ENCODE measurements around the gene SLC25A51.
"Not testable (repeated sequence)": the region's sequence is repeated elsewhere in the genome, so short reads cannot be mapped to it uniquely, and the experiment has no call there.

Gene SLC25A51

DNA sequence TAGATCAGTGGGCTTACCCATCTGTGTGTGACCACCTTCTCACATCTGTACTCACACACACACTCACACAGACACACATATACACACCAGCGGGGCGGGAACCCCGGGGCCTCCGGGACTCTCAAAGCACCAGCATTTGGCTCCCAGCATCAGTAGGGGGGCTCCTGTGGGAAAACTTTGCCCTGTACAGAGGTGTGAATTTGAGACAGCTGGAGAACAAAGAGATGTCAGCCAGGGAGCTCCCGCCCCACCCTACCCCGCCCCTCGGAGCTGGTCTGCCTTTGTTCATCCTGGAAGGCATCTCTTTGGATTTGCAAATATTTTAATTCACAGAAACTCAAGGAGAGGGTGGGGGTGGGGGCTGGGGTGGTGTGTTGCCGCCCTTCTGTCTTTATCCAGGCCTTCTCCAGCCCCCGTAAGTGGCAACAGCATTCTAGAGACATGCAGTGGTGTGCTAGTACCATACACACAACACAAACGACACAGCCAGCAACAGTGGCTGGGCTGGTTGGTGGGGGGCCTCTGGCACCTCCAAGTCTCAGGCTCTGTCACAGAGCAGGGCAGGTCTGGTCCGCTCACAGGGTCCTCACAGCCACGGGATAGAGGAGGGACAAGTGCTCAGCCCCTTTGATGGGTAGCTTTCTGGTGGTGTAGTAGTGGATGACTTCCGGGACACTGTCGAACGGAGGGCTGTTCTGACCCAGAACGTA lies 15.5 kb upstream of the SLC25A51 start:
- no peak for DNase-seq

DNA sequence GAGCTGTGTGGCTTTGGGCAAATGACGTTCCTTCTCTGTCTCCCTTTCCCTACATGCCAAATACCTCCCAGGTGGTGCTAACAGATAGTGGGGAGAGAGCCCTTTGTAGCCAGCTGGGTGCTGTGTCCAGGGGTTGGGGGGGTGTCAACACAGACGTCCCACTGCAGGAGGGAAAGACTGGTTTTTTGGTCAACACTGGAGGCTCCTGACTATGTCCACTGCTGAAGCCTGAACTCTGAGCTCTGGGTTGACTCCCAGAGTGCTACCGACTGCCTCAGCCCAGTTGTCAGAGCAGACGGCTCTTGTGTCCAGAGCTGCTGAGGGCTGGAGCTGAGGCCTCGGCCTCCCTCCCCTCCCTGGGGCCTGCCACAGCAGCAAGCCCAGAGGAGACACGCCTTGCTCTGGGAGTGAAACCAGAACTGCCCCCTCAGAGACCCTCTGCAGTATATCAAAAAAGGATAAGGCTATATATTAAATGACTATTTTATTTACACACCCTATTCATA lies 14.8 kb upstream of the SLC25A51 start:
- no peak for DNase-seq

DNA sequence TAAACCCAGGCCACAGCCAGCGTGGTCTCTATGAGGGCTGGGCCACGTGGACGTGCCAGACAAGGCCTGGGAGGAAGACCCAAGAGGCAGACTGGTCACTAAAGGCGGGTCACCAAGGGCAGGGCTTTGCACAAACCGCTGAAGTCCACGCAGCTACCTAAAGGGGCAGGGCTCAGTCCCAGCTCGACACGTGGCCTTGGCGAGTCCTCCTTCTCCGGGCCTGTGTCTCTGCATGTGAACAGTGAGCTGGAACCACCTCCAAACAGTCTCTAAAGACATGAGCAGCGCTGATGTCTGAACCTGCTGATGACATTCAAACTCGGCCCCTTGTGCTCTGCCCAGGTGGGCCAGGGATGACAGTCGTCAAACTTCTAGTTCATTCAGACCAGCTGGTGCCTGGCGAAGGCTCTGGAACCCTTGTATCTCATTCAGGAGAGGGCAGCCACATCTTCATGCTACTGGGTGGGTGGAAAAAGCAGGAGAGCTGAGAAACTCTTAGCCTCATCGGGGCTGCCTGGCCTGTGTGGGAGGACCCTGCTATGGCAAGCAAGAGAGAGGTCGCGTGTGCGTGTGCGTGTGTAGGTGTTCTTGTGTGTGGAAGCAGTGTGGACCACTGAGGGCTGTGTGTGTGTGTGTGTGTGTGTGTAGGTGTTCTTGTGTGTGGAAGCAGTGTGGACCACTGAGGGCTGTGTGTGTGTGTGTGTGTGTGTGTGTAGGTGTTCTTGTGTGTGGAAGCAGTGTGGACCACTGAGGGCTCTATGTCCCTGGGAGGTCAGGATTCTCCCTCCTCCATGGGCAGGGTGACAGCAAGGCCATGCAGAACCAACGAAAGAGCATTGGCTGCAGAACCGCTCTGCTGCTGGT lies 14.1 kb upstream of the SLC25A51 start:
- no peak for DNase-seq

DNA sequence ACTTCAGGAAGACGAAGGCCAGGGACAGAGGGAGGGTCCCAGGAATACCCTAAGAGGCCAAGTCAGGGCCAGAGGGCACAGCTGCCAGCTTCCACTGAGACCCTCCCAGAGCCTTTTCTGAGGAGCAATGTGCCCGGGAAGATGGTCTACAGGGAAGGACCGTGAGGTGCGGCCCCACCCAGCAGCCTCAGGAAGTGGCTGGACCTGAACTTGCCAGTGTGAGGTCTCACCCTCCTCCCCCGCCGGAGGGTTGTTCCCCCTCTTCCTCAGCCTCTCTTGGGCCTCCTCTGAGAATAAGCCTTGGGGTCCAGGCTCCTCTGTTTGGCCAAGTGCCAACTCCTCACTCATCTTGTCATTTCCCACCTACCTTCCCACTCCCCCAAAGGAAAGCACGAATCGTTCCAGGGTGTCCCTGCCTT lies 13.4 kb upstream of the SLC25A51 start:
- DNase-seq: no peak

DNA sequence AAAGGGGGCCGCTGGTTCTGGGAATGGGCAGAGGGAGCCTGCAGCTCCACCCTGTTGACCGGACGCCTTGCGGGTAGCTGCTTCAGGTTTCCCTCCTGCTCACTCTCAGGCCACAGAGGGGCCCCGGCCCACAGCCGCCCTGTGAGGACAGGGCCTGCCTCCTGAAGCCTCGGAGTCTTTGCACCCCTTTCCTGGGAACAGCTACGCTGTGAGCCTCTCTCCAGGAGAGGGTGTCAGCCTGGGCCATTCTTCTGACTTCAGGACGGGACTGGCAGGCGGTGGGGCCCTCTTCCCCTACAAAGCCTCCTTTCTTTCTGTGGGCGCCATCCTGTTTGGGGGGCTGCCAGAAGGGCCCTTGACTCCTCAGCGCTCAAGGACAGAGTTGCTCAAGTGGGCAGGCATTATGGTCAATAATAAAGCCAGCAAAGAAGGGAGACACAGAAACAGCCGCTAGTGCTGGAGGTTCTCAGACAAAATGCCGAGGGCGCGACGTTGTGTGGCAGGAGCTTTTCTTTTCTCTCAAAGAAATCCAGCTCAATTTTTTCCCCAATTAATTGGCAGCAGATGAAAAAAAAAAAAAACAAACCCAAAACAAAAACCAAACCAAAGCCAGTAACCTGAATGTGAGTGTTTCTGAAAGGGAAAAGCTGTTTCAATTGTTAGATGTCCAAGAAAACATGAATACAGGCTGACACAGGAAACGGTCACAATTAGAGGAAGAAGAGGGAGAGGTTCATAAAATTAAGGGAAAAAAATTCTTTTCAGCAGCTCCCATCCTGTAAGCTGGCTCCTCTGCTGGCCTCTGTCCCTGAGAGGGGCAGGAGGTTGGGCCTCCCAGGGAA lies 12.8 kb upstream of the SLC25A51 start:
- no peak for DNase-seq

DNA sequence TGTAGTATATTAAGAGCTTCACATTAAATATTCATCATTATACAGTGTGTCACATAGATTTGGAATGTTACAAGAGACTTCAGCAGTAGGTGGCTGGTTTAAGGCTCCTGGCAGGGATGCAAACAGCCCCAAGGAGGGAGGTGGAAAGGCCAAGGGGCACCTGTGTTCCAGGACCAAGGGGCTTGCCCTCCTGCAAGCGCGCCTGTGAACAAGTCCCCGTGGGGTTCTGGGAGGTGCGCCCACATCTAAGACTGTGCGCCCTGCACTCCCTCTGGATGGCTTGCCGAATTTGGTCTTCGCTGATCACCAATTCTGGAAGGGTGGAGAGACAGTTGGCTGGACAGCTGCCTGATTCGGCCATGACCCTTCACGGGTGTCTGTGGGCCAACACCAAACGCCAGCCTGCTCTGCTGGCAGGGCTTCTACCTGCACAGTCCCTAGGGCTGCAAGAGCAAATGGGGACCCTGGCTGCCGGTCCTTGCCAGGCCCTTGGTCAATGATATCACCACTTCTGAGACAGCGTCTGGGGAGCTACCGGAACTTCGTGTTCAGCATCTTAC lies 12.1 kb upstream of the SLC25A51 start:
- no peak for DNase-seq

DNA sequence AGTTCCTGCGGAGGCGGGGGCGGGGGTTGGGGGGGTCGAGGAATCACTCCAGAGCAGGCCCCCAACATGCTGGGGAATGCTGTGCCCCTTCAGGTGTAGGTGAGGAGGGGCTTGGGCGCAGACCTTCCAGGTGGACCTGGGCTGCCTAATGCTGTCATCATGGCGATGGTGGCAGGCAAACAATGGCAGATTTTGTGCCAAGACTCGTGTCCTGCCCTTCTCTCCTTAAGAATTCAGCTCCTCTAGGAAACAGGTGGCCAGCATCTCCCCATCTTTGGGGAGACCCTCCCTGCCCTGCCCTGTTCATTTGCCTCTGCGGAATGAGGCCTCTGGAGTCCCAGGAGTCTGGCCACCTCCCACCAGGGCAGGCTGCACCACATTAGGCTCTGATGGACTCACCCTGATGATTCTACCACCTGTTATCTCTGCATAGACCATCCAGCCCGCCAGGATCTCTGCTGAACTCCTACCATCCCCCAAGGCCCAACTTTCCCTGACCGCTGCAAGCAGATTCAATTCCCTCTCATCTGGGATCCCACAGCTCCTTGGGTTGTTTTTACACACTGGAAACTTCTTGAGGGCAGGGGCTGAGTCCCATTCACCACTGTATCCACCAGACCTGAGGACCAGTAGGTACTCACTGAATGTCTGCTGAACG lies 10.9 kb upstream of the SLC25A51 start:
- no peak for DNase-seq

DNA sequence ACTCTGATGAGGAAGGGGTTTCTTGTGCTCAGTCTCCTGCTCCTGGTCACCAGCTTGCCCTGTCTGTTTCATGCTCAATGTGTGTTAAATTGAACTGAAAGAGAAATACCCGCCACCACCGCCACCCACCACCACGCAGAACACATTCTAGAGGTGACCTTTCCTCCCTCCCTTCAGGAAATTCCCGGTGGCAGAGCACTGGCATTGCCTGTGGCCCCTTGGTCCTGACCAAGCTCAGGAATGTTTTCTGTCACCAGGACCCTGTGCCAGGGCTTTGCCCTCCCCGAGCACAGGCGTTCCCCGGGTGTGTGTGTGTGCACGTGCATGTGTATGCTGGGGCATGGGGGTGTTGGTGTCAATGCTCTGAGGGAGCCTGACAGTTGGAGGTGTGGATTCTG lies 10.2 kb upstream of the SLC25A51 start:
- peak; percentile 31 for DNase-seq

DNA sequence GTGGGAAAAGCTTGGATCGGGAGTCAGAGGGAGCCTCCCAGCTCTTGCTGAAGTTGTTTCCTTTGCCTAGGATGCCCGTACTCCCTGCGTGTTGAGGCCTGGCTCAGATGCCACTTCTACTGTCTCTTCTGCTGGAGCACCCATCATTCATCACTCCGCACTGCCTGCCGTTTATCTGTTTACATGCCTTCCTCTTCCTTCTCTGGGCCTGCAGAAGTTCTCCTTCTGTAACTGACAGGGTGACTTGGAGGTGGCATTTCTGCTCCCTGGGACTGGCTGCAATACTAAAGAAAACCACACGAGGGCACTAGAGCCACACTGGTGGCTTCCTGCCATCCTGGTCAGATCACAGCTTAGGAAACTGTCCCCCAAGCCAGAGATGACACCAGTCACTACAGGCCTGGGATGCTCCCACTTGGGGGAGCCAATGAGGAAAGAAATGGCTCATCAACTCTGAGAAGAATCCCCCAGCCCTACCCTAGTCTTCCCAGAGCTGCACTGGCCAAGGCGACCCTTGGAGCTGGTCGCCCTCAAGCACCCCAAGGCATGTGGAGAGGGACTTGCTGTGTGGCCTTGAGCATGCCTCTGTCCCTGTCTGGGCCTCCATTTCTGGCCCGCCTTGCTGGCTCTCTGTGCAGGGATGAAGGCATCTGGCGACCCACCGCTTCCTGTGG lies 9.7 kb upstream of the SLC25A51 start:
- peak; percentile 77 for DNase-seq

DNA sequence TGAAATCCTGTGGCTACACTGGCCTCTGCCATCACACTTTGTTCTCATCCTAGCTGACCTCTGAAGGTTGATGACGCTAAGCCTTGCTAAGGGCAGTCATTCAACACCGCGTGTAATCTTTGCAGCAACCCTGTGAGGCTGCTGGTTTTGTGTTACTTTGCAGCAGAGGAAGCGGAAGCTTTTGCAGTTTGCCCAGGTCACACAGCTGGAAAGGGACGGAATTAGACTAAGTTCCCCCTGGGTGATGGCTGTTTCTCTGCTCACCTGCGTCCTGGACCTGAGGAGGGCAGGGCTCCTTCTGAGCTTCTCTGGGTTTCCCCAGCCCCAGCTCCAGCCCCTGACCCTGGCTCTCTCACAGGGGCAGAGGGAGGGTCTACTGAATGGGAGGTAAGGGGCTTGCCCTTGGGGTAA lies 7.3 kb upstream of the SLC25A51 start:
- no peak for DNase-seq

DNA sequence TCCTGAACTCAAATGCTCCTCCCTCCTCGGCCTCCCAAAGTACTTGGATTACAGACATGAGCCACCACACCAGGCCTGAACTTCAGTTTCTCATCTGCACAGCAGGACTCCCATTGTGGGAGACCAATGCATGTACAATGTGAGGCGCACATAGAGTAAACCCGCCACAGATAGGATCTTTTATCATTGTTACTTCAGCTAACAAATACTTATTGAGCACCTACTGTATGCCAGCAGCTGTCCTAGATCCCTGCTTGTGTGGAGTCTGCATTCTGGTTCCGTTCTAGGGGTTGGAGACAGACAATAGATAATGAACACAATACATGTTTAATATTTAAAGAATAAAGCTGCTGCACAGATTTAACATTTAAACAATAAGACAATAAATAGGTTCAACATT lies 6.3 kb upstream of the SLC25A51 start:
- DNase-seq: no peak

DNA sequence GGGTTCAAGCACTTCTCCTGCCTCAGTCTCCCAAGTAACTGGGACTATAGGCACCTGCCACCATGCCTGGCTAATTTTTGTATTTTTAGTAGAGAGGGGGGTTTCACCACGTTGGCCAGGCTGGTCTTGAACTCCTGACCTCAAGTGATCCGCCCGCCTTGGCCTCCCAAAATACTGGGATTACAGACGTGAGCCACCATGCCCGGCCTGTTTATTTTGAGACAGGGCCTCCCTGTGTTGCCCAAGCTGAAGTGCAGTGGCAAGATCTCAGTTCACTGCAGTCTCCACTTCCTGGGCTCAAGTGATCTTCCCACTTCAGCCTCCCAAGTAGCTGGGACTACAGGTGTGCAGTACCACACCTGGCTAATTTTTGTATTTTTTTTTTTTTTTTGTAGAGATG lies 5.9 kb upstream of the SLC25A51 start:
- DNase-seq: not testable (repeated sequence)

DNA sequence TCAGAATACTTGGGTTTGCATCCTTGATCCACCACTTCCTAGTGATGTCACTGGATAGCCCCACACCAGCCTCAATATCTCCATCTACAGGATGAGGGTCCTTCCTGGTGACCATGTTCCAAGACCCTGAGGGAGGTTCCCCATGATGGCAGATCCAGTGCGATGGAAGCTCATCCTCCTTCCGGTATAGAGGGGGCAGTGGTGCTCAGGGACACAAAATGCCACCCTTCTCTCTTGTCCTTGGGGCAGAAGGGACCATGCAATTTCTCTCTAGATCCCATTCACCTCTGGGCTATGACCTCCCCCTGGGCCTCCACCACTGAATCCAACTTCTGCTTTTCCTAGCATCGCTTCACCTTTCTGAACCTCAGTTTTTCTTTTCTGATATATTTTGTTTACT lies 5.4 kb upstream of the SLC25A51 start:
- DNase-seq: no peak

DNA sequence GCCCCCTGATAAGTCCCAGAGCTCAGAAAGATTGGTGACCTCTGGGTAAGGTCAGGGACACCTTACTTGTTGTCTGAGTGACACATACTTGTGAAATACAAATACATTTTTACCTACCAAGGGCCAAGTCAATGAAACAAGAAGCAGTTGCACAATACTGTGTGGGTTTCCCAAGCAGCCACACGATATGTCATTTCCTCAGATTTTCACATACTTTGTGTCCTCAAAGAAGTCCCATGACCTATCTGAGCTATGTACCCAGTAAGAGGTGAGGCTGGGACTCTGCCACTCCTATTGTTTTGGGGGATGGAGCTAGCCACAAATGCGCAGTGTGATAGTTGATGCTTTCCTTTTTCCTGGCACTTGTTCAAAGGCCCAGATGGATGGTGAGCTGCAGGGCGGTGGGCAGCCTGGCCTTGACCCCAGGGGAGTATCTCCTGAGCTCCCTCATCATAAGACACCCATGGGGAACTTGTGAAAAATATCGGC lies 4.8 kb upstream of the SLC25A51 start:
- DNase-seq: no peak

DNA sequence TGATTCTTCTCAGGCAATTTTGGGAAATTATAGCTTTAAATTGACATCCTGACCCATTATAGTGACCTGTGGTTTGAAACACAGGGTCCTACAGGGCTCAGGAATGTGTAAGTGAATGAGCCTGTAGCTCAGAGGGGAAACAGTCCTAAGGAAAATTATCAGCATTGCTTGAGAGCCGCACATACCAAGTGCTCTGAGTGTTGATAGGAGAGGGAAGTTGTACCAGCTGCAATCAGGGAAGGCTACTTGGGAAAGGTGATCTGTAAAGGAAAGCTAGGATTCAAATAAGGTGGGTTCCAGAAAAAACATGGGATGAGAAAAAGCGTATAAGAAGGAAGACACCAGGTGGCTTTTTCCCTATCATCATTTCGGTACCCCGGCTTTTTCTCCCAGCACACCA lies 4.4 kb upstream of the SLC25A51 start:
- DNase-seq: no peak

DNA sequence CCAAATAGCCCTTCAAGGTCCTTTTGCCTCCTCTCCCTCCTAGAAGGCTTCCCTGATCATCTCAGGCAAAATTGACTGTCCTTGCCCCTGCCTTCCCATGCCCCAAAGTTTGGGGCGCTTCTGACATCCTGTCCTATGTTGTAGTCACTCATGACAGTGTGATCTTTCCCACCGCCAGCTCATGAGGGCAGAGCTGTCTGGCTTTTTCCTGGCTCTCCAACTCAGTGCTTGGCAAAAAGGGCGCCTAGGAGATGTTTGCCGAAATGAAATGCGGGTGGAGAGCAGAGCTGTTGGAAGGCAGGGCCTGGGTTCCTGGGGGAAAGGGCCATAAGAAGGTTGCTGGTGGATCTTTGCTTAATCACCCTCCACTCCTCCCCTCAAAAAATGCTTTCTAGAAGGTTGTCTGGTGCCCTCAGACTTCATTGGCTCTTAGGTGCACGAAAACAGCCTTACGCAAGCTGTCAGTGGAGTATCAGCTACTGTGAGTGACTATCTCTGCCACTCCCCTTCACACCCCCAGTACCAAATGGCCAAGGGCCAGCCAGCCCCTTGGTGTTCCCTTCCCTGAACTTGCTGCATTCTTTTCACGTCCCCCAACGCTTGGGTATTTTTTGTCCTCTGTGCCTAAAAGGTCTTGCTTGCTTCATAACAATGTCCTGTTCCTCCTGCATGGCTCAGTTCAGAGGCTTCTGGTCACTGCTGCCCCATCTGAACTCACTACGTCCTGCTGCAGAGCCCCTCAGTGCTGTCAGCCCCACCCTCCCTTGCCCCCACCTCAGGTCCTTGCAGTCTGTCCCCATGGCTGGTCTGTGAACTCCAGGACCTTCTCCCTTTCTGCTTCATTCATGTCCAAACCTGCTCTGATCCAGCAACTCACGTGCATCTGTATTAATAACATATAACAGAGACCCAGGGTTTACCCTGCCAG lies 2.6 kb upstream of the SLC25A51 start:
- no peak for DNase-seq

DNA sequence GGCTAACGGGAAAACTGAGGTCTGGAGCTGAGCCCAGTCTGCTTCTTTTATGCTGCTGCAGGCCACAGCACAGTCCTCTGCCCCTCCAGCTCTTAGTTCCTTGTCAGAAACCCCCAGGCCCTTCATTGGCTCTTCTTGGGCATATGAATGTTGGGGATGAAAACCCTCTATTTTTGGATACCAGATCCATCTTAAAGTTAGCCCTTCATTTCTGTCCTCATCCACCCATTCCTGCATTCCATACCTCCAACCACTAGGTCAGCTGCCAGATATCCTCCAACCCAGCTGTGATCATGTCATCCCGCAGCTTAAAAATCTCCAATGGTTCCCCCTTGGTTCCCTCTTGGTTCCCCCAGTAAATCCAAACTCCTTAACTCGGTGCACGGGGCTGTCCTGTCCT lies 1.8 kb upstream of the SLC25A51 start:
- no peak for DNase-seq

DNA sequence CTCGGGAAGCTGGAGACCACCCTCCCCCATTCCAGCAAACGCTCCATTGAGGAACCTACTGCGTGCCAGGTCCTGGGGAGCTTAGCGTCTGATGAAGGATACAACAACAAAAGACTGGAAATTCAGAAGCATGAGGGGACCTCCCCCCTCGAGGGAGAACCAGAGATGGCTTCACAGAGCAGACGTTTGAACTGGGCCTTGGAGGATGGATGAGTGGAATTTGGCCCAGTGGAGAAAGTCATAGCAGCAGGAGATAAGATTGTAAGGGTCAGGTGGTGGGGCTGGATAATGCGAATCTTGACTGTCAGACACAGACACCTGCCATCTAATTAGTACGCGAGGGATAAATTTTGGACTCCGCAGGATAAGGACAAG lies 1.2 kb upstream of the SLC25A51 start:
- DNase-seq: peak; percentile 30

DNA sequence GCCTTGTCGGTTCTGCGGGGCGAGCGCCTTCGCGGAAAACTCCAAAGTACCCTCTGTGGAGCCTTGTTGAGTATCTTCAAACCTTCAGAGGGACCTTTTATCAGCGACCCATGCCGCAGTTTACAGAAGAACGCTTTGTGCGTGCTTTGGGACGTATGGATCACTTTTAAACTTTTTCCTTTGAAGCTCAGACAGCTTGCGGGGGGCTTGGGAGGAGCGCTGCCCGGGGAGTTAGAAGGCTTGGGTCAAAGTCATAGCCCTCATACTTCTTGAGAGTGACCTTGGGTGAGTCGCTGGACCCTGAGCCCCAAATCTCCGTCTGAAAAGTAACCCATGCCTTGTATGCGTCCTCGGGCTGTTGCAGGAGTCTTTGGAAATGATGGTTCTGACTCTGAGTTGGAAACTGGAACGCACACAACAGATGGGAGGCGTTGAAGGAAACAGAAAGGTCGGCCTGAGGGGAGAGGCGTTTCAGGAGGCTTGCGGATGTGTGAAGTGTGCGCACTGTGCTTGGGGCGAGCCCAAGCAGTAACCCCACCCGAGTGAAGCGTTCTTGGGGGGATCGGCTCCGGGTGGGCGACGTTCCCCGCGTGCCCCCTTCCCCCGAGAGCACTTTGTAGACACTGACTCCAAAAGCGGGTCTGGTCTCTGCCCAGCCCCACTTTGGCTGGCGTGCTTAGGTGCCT lies 661 bp upstream of the SLC25A51 start:
- DNase-seq: peak; percentile 65
